WTC11 (cell line): ENCODE results near the gene WDPCP. TPM values are rescaled to one million over a fixed set of nuclear protein-coding genes. Genes with fewer than 3 reads are reported as not detected.

Experiments used
- ATAC-seq: fragments of 200-7000 bp; cut with Tn5 transposase; 2 replicates; pipeline ENCODE4 v1.10.0; 2021; ENCODE audit warnings: mild to moderate bottlenecking, moderate library complexity
- CTCF ChIA-PET: fragments of 300-600 bp; sonication (Branson Sonifier 250); formaldehyde crosslinking; loops from one replicate; lab custom pipeline; 2021; ENCODE audit warnings: antibody characterized with exemption; lab: Charles Lee
- POLR2A ChIA-PET: fragments of 350-600 bp; sonication (Branson Sonifier 250); formaldehyde crosslinking; loops from one replicate; lab custom pipeline; 2021; ENCODE audit warnings: antibody characterized with exemption; lab: Charles Lee
- DNase-seq: peaks from one replicate; pipeline ENCODE4 v3.0.0; 2021; ENCODE audit warnings: low spot score
- H3K27ac Mint-ChIP-seq: 2 replicates; pipeline ENCODE4 v1.8.0; 2021; ENCODE audit warnings: mixed read lengths
- H3K27me3 Mint-ChIP-seq: 2 replicates; pipeline ENCODE4 v1.8.0; 2021; ENCODE audit warnings: low read depth, mild to moderate bottlenecking, moderate library complexity, mixed read lengths
- H3K36me3 Mint-ChIP-seq: 2 replicates; pipeline ENCODE4 v1.8.0; 2021; ENCODE audit warnings: mixed read lengths
- H3K4me1 Mint-ChIP-seq: 2 replicates; pipeline ENCODE4 v1.8.0; 2022; ENCODE audit warnings: mixed read lengths
- H3K4me3 Mint-ChIP-seq: 2 replicates; pipeline ENCODE4 v1.8.0; 2021; ENCODE audit warnings: mild to moderate bottlenecking, moderate library complexity, mixed read lengths
- H3K9me3 Mint-ChIP-seq: 2 replicates; pipeline ENCODE4 v1.8.0; 2021; ENCODE audit warnings: mixed read lengths
- AR ChIP-seq: fragments of 250-450 bp; sonication (Bioruptor Pico); IDR thresholded peaks from 2 replicates; pipeline ENCODE4 v1.9.0; 2021; ENCODE audit warnings: mild to moderate bottlenecking
- GRHL2 ChIP-seq: fragments of 250-450 bp; sonication (Bioruptor Pico); IDR thresholded peaks from 2 replicates; pipeline ENCODE4 v1.8.0; 2022; ENCODE audit warnings: mild to moderate bottlenecking, moderate library complexity; ENCODE audit not compliant: insufficient replicate concordance, severe bottlenecking
- GTF2I ChIP-seq: fragments of 250-450 bp; sonication (Bioruptor Pico); conservative IDR thresholded peaks from 2 replicates; pipeline ENCODE4 v1.4.0; 2021; ENCODE audit warnings: mild to moderate bottlenecking
- IRF2 ChIP-seq: sonication (generic); formaldehyde crosslinking; IDR thresholded peaks from 2 replicates; pipeline ENCODE4 v1.8.0; 2022; ENCODE audit warnings: low read depth, missing genetic modification reagents, borderline replicate concordance
- JUN ChIP-seq: sonication (generic); formaldehyde crosslinking; IDR thresholded peaks from 2 replicates; pipeline ENCODE4 v1.8.0; 2023; ENCODE audit warnings: mild to moderate bottlenecking, missing genetic modification reagents
- ZBTB21 ChIP-seq: sonication (generic); formaldehyde crosslinking; IDR thresholded peaks from 2 replicates; pipeline ENCODE4 v1.8.1; 2023; ENCODE audit warnings: mild to moderate bottlenecking, missing genetic modification reagents, borderline replicate concordance
- ZNF121 ChIP-seq: sonication (generic); formaldehyde crosslinking; IDR thresholded peaks from 2 replicates; pipeline ENCODE4 v1.8.0; 2023; ENCODE audit warnings: missing genetic modification reagents
- ZNF219 ChIP-seq: sonication (generic); formaldehyde crosslinking; IDR thresholded peaks from 2 replicates; pipeline ENCODE4 v1.8.0; 2023; ENCODE audit warnings: missing genetic modification reagents, mild to moderate bottlenecking, borderline replicate concordance
- ZNF532 ChIP-seq: fragments of 250-450 bp; sonication (Bioruptor Pico); IDR thresholded peaks from 2 replicates; pipeline ENCODE4 v1.9.0; 2021; ENCODE audit warnings: mild to moderate bottlenecking, borderline replicate concordance
- total RNA-seq: library from RNA; stranded (reverse); gene quantifications from 3 replicates; pipeline ENCODE4 v1.2.3, GENCODE V29; 2021
- TF ChIP-seq, protein P1 (sequence below): sonication (generic); formaldehyde crosslinking; IDR thresholded peaks from 2 replicates; pipeline ENCODE4 v1.8.0; 2022; ENCODE audit warnings: mild to moderate bottlenecking, missing genetic modification reagents
- TF ChIP-seq, protein P2 (sequence below): fragments of 250-450 bp; sonication (Bioruptor Pico); IDR thresholded peaks from 2 replicates; pipeline ENCODE4 v1.9.0; 2021; ENCODE audit warnings: mild to moderate bottlenecking

The WDPCP gene
- total RNA-seq, 1 experiment from 2014 or later = 10.9 TPM

- peak; percentile 81 for ATAC-seq
- Mint-ChIP-seq H3K27ac (peak overlapping the region; percentile 29; the same call in 1 of the 2 replicates), H3K36me3 (peaks cover 5% of the 10 kb centered on the region), H3K9me3 (peaks cover 5% of the 10 kb centered on the region), H3K4me1 (peaks cover 13% of the 10 kb centered on the region), H3K27me3 (no peaks in the 10 kb centered on the region), H3K4me3 (no peak overlapping the region)
- no peak for DNase-seq
- TF ChIP-seq ZNF121 (CRISPR knock-in tag) (0 out of 2 replicates have a peak, but pooled peaks have one; percentile 51), AR (peak; percentile 27; the same call in 1 of the 2 replicates), IRF2 (no peak), GRHL2 (no peak), ZNF532 (no peak), GTF2I (0 out of 2 replicates have a peak, but pooled peaks have one; percentile 34)
- POLR2A ChIA-PET = no interaction called here
- CTCF ChIA-PET = no interaction called here
These were observed 467.0 kb downstream of the WDPCP start for GRCh38 chr2:63121055-63121834.

DNA sequence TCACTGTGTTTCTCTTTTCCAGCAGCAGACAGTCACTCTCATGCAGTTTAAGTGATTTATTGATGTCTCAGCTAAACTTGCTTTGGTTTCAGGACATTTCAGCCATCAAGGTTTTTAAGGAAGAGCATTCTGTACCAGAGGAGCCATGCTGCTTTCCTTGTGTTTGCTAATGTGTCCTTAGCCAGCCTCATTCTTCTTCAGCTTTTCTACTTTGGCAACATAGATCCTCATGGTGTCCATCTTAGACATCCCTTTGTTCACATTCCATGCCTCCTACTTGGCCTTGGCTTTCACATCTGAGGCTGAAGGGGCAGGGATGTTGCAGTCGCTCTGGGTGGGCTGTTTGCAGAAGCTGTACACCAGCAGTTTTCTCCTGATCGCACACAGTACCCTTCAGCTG lies 469.5 kb downstream of the WDPCP start:
- DNase-seq = no peak
- ATAC-seq = no peak
- no peaks in the 10 kb centered on the region for H3K27me3 Mint-ChIP-seq
- H3K36me3 Mint-ChIP-seq = peaks cover 5% of the 10 kb centered on the region
- H3K4me3 Mint-ChIP-seq = no peak overlapping the region
- ChIA-PET CTCF (interaction anchor here (0.7 kb wide), 1 partner anchor 39 kb away, joined by 4 read pairs; no protein-coding TSS in a partner anchor), POLR2A (no interaction called here)
- H3K9me3 Mint-ChIP-seq = peaks cover 8% of the 10 kb centered on the region
- H3K4me1 Mint-ChIP-seq = peaks cover 13% of the 10 kb centered on the region
- TF ChIP-seq ZNF219 (CRISPR knock-in tag) (no peak), ZBTB21 (no peak)
- H3K27ac Mint-ChIP-seq = no peak overlapping the region

GRCh38 chr2:63104482-63104881 lies 483.8 kb downstream of the WDPCP start:
- Mint-ChIP-seq H3K4me1 (no peaks in the 10 kb centered on the region), H3K9me3 (peaks cover 36% of the 10 kb centered on the region)
- CTCF ChIA-PET = no interaction called here

More at GRCh38 chr2:63104482-63104881, 483.8 kb downstream of the WDPCP start:
- TF ChIP-seq, protein P1, sequence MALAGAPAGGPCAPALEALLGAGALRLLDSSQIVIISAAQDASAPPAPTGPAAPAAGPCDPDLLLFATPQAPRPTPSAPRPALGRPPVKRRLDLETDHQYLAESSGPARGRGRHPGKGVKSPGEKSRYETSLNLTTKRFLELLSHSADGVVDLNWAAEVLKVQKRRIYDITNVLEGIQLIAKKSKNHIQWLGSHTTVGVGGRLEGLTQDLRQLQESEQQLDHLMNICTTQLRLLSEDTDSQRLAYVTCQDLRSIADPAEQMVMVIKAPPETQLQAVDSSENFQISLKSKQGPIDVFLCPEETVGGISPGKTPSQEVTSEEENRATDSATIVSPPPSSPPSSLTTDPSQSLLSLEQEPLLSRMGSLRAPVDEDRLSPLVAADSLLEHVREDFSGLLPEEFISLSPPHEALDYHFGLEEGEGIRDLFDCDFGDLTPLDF (CRISPR knock-in tag) = no peak
- TF ChIP-seq, protein P2, sequence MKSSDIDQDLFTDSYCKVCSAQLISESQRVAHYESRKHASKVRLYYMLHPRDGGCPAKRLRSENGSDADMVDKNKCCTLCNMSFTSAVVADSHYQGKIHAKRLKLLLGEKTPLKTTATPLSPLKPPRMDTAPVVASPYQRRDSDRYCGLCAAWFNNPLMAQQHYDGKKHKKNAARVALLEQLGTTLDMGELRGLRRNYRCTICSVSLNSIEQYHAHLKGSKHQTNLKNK (CRISPR knock-in tag) = no peak
- TF ChIP-seq JUN = no peak
- Mint-ChIP-seq H3K36me3 (peaks cover 12% of the 10 kb centered on the region), H3K27ac (no peak overlapping the region), H3K4me3 (no peak overlapping the region), H3K27me3 (no peaks in the 10 kb centered on the region; the same call in 1 of the 2 replicates)
- POLR2A ChIA-PET = no interaction called here
- ATAC-seq (no peak), DNase-seq (no peak)
